HL-60 (cell line): Measurements from ENCODE around the gene ARPP21.

Source experiments
- GABPA ChIP-seq: IDR thresholded peaks from 2 replicates; pipeline ENCODE4 v1.6.1; 2012; ENCODE audit warnings: low read depth
- TF ChIP-seq, protein P1 (sequence below): IDR thresholded peaks from one replicate; pipeline ENCODE4 v1.5.1; 2011; ENCODE audit warnings: low read length, control low read depth, inconsistent platforms; ENCODE audit not compliant: insufficient read depth

- TF ChIP-seq, protein P1, sequence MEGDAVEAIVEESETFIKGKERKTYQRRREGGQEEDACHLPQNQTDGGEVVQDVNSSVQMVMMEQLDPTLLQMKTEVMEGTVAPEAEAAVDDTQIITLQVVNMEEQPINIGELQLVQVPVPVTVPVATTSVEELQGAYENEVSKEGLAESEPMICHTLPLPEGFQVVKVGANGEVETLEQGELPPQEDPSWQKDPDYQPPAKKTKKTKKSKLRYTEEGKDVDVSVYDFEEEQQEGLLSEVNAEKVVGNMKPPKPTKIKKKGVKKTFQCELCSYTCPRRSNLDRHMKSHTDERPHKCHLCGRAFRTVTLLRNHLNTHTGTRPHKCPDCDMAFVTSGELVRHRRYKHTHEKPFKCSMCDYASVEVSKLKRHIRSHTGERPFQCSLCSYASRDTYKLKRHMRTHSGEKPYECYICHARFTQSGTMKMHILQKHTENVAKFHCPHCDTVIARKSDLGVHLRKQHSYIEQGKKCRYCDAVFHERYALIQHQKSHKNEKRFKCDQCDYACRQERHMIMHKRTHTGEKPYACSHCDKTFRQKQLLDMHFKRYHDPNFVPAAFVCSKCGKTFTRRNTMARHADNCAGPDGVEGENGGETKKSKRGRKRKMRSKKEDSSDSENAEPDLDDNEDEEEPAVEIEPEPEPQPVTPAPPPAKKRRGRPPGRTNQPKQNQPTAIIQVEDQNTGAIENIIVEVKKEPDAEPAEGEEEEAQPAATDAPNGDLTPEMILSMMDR, result no peak
- no peak for TF ChIP-seq GABPA
These were observed 82.3 kb downstream of the ARPP21 start for GRCh38 chr3:35721628-35722027.
